HepG2 (cell line): ENCODE data around the gene TBC1D20. TPM values are rescaled to one million over a fixed set of nuclear protein-coding genes. Genes with fewer than 3 reads are reported as not detected.
A peak's percentile ranks its signal among the peaks of the same experiment; 100 is the strongest.

Source experiments
- ATF6 ChIP-seq: sonication (generic); formaldehyde crosslinking; conservative IDR thresholded peaks from 2 replicates; pipeline ENCODE4 v1.4.0; 2020; ENCODE audit warnings: missing genetic modification reagents
- CSRNP1 ChIP-seq: sonication (generic); formaldehyde crosslinking; IDR thresholded peaks from 2 replicates; pipeline ENCODE4 v1.8.1; 2023; ENCODE audit warnings: mild to moderate bottlenecking, missing genetic modification reagents
- ETS1 ChIP-seq: sonication (generic); formaldehyde crosslinking; IDR thresholded peaks from 2 replicates; pipeline ENCODE4 v1.4.0; 2020; ENCODE audit warnings: missing genetic modification reagents
- ETV6 ChIP-seq: sonication (generic); formaldehyde crosslinking; conservative IDR thresholded peaks from 2 replicates; pipeline ENCODE4 v1.4.0; 2020; ENCODE audit warnings: missing genetic modification reagents
- HNRNPK ChIP-seq: fragments of 200-400 bp; formaldehyde crosslinking; IDR thresholded peaks from 2 replicates; pipeline ENCODE4 v1.6.1; 2018; ENCODE audit warnings: low read length, low read depth, moderate library complexity, mild to moderate bottlenecking; ENCODE audit not compliant: poor library complexity, severe bottlenecking
- HOXA7 ChIP-seq: sonication (generic); formaldehyde crosslinking; IDR thresholded peaks from 2 replicates; pipeline ENCODE4 v1.8.1; 2022; ENCODE audit warnings: mild to moderate bottlenecking, missing genetic modification reagents, moderate library complexity
- KDM3A ChIP-seq: IDR thresholded peaks from 2 replicates; pipeline ENCODE4 v1.6.1; 2018; ENCODE audit warnings: low read depth, missing compliant biosample characterization
- MTA1 ChIP-seq: sonication (generic); formaldehyde crosslinking; IDR thresholded peaks from 2 replicates; pipeline ENCODE4 v1.4.0; 2020; ENCODE audit warnings: missing genetic modification reagents, mild to moderate bottlenecking, borderline replicate concordance
- MTF1 ChIP-seq: sonication (generic); formaldehyde crosslinking; IDR thresholded peaks from 2 replicates; pipeline ENCODE4 v1.5.0; 2020; ENCODE audit warnings: missing genetic modification reagents
- NR0B2 ChIP-seq: sonication (generic); formaldehyde crosslinking; IDR thresholded peaks from 2 replicates; pipeline ENCODE4 v1.4.0; 2020; ENCODE audit warnings: mild to moderate bottlenecking, missing genetic modification reagents
- SKI ChIP-seq: fragments of 450-650 bp; IDR thresholded peaks from one replicate; pipeline ENCODE4 v1.6.1; 2018; ENCODE audit warnings: mild to moderate bottlenecking; ENCODE audit not compliant: partially characterized antibody
- U2AF1 ChIP-seq: fragments of 200-400 bp; formaldehyde crosslinking; optimal IDR thresholded peaks from 2 replicates; pipeline ENCODE3; 2017; ENCODE audit warnings: mild to moderate bottlenecking, low read depth, low read length
- WIZ ChIP-seq: sonication (generic); formaldehyde crosslinking; IDR thresholded peaks from 2 replicates; pipeline ENCODE4 v1.5.1; 2020; ENCODE audit warnings: mild to moderate bottlenecking, missing genetic modification reagents
- ZNF275 ChIP-seq: sonication (generic); formaldehyde crosslinking; IDR thresholded peaks from 2 replicates; pipeline ENCODE4 v1.8.0; 2022; ENCODE audit warnings: missing genetic modification reagents, mild to moderate bottlenecking, inconsistent platforms, borderline replicate concordance
- ZNF569 ChIP-seq: sonication (generic); formaldehyde crosslinking; IDR thresholded peaks from 2 replicates; pipeline ENCODE4 v1.5.0; 2020; ENCODE audit warnings: mild to moderate bottlenecking, missing genetic modification reagents, moderate library complexity, borderline replicate concordance
- ZSCAN9 ChIP-seq: IDR thresholded peaks from 2 replicates; pipeline ENCODE4 v1.6.1; 2016; ENCODE audit warnings: borderline replicate concordance
- ZXDC ChIP-seq: sonication (generic); formaldehyde crosslinking; IDR thresholded peaks from 2 replicates; pipeline ENCODE4 v1.5.0; 2020; ENCODE audit warnings: mild to moderate bottlenecking, missing genetic modification reagents
- polyA plus RNA-seq, 8 experiments: library from polyadenylated mRNA; depleted of rRNA in 3 of 8; stranded (reverse) in 7 of 8; unstranded in 1 of 8; fragments of >200 nt; fragmentation: Illumina TruSeq in 4 of 8; extraction: Trizol in 4 of 8; gene quantifications; 2 replicates each; pipeline versions ENCODE4 v1.2.1 to v1.2.3, GENCODE V29; 2011 to 2016; ENCODE audit warnings: low read depth in 4 of 8, missing spikeins in 1 of 8, mixed read lengths in 1 of 8; ENCODE audit not compliant: insufficient read depth in 1 of 8
- total RNA-seq, 5 experiments: library from RNA; depleted of rRNA; stranded (reverse); fragments of >200 nt; fragmentation: Illumina TruSeq; extraction: Trizol; gene quantifications; 2 replicates each; pipeline ENCODE4 v1.2.3, GENCODE V29; 2016; ENCODE audit warnings: low read depth in 1 of 5

The TBC1D20 gene
- total and polyA plus RNA-seq, 2 of the 13 experiments (the other 11 are each of a cell fraction or from before 2014, with no cell fraction given) = 36.6 to 47.1 TPM

- peak; percentile 77; the same call in 1 of the 2 replicates for TF ChIP-seq CSRNP1 (CRISPR knock-in tag)
- TF ChIP-seq MTF1 (CRISPR knock-in tag) = no peak
- no peak for TF ChIP-seq HOXA7 (CRISPR knock-in tag)
- peak; percentile 3; the same call in 1 of the 2 replicates for TF ChIP-seq ETV6
- no peak for TF ChIP-seq ZNF569 (CRISPR knock-in tag)
- TF ChIP-seq ZSCAN9 (CRISPR knock-in tag) = peak; percentile 97
- no peak for TF ChIP-seq U2AF1
- 0 out of 2 replicates have a peak, but pooled peaks have one; percentile 72 for TF ChIP-seq NR0B2 (CRISPR knock-in tag)
- peak; percentile 24; the same call in 1 of the 2 replicates for TF ChIP-seq ZNF275 (CRISPR knock-in tag)
- TF ChIP-seq SKI = peak; percentile 95
- no peak for TF ChIP-seq HNRNPK
- peak; percentile 96 for TF ChIP-seq MTA1 (CRISPR knock-in tag)
- TF ChIP-seq ZXDC (CRISPR knock-in tag) = no peak; the same call in 1 of the 2 replicates
- TF ChIP-seq KDM3A (CRISPR knock-in tag) = peak; percentile 97
- TF ChIP-seq ATF6 = 0 out of 2 replicates have a peak, but pooled peaks have one; percentile 74
- TF ChIP-seq WIZ (CRISPR knock-in tag) = peak; percentile 81; the same call in 1 of the 2 replicates
- no peak for TF ChIP-seq ETS1 (CRISPR knock-in tag)
Measured at GRCh38 chr20:396619-397431, 65.5 kb downstream of the TBC1D20 start (continued).
